GM12872 (cell line): ENCODE measurements around the gene SORBS1.
A peak's percentile ranks its signal among the peaks of the same experiment; 100 is the strongest.

Source experiments
- TF ChIP-seq, protein P1 (sequence below): IDR thresholded peaks from 3 replicates; pipeline ENCODE4 v1.5.1; 2011; ENCODE audit warnings: low read depth, mild to moderate bottlenecking, low read length, moderate library complexity; ENCODE audit not compliant: insufficient read depth

SORBS1 gene

DNA sequence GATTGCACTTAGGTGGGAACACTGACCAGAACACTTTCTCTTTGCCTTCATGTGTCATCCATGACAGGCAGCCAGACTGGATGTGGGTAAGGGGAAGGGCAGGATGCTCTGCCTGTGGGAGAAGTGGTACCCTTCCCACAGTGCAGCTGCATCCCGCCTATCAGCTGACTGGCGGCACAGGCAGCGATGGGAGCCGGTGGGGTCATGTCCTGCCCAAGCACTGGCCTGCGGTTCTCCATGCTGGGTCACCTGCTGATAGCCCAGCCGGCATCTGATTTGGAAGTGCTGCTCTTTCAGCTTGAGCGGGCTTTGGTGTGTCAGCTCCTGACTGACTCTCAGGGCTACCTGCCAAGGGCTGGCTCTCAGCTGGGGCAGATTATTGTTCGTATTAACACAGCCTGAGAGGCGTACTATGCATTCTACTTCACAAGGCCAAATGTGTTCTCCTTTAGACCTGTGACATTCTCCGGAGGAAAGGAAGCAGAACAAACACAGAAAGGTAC lies 165.2 kb downstream of the SORBS1 start:
- TF ChIP-seq, protein P1, sequence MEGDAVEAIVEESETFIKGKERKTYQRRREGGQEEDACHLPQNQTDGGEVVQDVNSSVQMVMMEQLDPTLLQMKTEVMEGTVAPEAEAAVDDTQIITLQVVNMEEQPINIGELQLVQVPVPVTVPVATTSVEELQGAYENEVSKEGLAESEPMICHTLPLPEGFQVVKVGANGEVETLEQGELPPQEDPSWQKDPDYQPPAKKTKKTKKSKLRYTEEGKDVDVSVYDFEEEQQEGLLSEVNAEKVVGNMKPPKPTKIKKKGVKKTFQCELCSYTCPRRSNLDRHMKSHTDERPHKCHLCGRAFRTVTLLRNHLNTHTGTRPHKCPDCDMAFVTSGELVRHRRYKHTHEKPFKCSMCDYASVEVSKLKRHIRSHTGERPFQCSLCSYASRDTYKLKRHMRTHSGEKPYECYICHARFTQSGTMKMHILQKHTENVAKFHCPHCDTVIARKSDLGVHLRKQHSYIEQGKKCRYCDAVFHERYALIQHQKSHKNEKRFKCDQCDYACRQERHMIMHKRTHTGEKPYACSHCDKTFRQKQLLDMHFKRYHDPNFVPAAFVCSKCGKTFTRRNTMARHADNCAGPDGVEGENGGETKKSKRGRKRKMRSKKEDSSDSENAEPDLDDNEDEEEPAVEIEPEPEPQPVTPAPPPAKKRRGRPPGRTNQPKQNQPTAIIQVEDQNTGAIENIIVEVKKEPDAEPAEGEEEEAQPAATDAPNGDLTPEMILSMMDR, result no peak

DNA sequence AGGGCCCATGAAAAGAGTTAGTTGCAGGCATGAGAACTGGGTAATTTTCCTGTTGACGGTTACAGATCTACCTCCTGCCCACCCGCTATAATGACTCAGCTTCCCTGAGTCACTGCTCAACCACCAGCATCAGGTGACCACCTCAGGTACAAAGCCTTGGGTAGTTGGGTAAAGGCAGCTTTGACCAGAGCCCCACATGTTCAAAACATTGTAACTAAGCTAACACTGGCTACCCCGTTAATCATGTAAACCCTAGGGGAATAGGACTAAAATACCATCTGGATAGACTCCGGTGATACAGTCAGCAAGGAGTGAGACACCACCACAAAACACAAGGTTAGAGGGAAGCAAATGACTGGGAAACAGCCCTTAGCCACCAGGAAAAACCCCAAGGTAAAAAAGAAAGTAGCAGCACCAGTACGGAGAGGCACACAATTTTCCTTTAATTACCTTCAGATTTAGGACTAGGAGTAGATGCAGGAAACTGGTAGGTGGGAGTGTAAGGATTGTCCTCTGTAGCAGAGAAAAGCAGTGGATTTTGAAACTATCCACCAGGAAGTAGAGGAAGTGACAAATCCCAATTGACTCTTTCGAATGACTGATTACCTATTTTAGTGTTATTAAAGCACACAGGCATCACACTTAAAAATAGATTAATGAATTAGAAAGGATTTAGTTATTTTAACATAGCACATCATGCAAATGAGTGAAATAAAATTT lies 166.8 kb downstream of the SORBS1 start:
- TF ChIP-seq, protein P1, result no peak

DNA sequence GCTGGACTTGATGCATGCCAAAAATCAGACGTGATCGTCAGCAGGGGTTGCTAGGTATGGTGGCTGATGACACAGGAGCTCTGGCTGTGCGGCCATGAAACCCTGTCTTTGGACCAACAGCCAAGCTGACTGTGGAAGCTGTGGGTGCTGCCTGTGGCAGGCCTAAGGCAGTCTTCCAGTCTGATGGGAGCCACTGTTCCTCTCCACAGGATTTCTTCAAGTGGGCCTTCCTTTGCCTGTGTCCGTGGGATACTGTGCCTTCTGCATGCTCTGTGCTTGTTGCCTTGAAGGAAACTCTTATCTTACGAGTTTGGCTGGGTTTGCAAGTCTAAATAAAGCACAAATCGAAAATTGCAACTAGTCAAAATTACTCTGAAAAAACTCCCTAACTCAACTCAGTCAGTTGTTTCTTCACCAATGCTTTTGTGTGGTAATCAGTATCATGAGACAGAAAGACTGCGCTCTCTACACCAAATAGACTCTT lies 168.4 kb downstream of the SORBS1 start:
- TF ChIP-seq, protein P1, result no peak

DNA sequence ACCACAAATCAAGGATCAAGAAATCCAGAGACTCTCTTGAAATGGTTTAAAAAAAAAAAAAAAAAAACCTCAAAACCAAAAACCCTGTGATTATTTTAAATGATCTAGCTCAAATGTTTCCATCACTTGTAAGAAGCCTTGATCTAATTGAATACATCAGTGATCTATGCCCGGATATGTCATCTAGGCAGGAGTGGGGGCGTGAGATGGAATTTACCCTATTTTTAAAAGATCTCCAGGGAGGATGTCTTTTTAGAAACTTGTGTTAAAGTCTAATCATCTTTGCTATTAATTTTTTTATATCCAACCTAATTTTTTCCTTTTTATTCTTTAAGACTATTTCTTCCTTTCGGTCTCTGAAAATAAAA lies 169.0 kb downstream of the SORBS1 start:
- TF ChIP-seq, protein P1, result no peak

DNA sequence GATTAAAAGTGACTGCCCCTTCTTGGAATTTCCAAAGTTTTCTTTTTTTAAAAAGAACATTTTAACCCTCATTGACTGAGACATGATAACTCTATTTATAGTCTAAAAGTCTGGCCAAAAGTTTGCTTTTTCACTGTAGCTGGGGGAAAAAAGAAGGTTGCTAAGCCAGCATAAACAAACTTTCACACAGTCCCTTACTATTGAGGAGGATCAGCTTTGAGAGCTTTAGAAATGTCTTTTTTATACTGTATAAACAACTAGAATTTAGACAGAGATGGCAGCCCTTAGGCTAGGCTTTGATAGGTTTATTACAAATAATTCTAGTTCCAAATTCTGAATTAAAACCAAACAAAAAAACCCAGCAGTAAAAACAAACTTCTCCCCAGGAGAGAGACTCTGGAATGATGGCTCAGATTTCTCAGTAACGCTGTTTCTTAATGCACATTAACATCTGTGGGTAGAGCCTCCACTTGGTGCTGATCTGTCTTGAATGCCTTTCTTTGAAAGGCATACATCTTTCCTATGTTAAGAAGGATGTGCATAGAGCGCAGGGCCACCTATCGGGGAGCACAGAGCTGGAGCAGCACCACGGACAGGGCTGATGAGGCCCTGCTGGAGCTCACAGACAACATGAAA lies 169.5 kb downstream of the SORBS1 start:
- TF ChIP-seq, protein P1, result no peak

DNA sequence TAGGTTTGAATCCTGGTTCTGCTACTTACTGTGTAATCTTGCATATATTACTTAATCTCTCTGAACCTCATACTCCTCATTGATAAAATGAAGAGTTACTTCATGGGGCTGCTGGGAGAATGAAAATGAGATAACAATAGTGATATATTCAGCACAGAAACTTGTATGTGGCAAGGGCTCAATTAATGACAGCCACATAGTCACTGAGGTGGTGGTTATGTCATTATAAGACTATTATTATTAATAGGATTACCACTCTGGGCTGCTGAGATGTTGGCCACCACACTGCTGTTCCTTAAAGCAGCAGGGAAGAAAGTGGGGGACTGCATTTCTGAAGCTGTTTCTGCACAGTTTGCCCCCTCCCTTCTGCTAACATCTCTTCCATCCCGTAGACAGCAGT lies 170.0 kb downstream of the SORBS1 start:
- TF ChIP-seq, protein P1, result no peak

DNA sequence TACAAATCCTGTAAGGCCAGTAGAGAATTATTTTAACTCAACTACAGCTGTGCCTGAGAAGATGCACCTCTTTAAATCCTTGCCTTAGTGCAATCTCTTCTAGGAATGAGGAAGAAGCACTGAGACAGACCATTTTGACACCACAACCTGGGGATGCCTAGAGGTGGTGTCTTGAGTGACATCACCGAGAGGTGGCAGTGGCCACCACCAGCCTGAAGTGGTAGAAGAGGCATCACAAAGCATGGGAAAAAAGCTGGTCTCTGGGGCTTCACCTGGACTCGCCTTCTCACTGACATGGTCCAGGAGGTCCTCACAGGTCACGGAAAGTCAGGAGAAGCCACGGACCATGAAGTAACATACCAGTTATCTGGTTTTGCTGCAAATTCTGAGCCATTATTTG lies 171.2 kb downstream of the SORBS1 start:
- TF ChIP-seq, protein P1, result 0 out of 3 replicates have a peak, but pooled peaks have one; percentile 25
